Natural killer cell treated with Interleukin-12 subunit alpha and Interleukin-12 subunit beta and Interleukin-15 and Interleukin-18, amount 100 ng/mL, for 72 hours (primary cell): ENCODE data around the gene MACIR. TPM values are rescaled to one million over a fixed set of nuclear protein-coding genes. Genes with fewer than 3 reads are reported as not detected.
"Not testable (repeated sequence)": the region's sequence is repeated elsewhere in the genome, so short reads cannot be mapped to it uniquely, and the experiment has no call there.

ENCODE experiments used
- ATAC-seq, 2 donors: fragments of 150-1000 bp; cut with Tn5 transposase in 1 of 2; sonication (Bioruptor Pico), chemical (Tn5 transposase) in 1 of 2; 2 replicates each; pipeline ENCODE4 v1.10.0; 2021
- DNase-seq: peaks from one replicate; pipeline ENCODE4 v3.0.0; 2022; ENCODE audit warnings: low spot score
- H3K27ac Mint-ChIP-seq, 2 donors: 1 replicate in 1 of 2; 2 replicates in 1 of 2; pipeline ENCODE4 v1.8.0; 2022; ENCODE audit warnings: mixed read lengths in 2 of 2, mild to moderate bottlenecking in 1 of 2, moderate library complexity in 1 of 2
- H3K27me3 Mint-ChIP-seq, 2 donors: 1 replicate in 1 of 2; 2 replicates in 1 of 2; pipeline ENCODE4 v1.8.0; 2022; ENCODE audit warnings: mixed read lengths in 2 of 2
- H3K36me3 Mint-ChIP-seq: one replicate; pipeline ENCODE4 v1.8.0; 2022; ENCODE audit warnings: mixed read lengths
- H3K4me1 Mint-ChIP-seq, 2 donors: 1 replicate in 1 of 2; 2 replicates in 1 of 2; pipeline ENCODE4 v1.8.0; 2022; ENCODE audit warnings: low read depth in 2 of 2, mixed read lengths in 2 of 2, mild to moderate bottlenecking in 1 of 2
- H3K4me3 Mint-ChIP-seq: one replicate; pipeline ENCODE4 v1.8.0; 2022; ENCODE audit warnings: mixed read lengths
- H3K9me3 Mint-ChIP-seq: 2 replicates; pipeline ENCODE4 v1.8.0; 2022; ENCODE audit warnings: mixed read lengths
- total RNA-seq, 2 donors: library from RNA; stranded (reverse); gene quantifications; one replicate each; pipeline ENCODE4 v1.2.3, GENCODE V29; 2022

The MACIR gene, protein sequence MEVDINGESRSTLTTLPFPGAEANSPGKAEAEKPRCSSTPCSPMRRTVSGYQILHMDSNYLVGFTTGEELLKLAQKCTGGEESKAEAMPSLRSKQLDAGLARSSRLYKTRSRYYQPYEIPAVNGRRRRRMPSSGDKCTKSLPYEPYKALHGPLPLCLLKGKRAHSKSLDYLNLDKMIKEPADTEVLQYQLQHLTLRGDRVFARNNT
- total RNA-seq, result 1 to 10 TPM; 5.9 to 8.5 TPM

DNA sequence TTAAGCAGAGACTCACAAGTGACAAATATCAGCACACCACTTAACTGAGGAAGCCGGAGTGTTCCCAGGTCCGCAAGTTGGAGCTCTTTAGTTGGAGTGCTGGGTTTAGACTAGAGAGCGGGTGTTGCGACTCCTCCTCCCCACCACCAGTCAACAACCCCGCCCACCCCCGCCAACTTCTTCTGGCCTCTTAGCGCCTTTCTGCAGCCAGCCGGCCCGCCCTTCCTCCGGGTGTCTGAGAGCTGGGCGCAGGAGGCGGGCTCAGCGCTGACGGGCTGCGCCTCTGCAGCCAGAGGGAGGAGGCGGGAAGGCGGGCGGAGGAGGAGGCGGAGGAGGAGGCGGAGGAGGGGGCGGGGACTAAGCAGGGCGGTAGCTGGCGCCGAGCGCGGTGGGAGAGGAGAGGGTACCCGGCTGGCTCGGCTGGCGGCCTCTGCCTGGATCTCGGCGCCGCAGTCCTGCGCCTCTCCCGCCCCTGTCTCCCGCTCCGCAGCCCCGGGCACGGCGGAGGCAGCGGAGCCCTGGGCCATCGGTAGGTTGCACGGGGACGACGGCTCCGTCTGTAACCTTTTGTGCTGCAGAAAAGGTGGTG is at the start of gene MACIR:
Gene MACIR (plus strand): TSS at position 396 of the 589 bp plus-strand sequence. CDS start 17,157 bp downstream, outside the sequence.
- H3K4me3 Mint-ChIP-seq, result peak within 1 kb of the TSS; percentile 97
- peaks cover 0 to 6% of the 10 kb centered on the region in 2 donors for H3K27me3 Mint-ChIP-seq
- no peaks in the 10 kb centered on the region for H3K9me3 Mint-ChIP-seq
- ATAC-seq (peak; percentile 98), DNase-seq (peak; percentile 98)
- H3K4me1 Mint-ChIP-seq, result peaks cover 12 to 23% of the 10 kb centered on the region in 2 donors
- no peaks in the 10 kb centered on the region for H3K36me3 Mint-ChIP-seq
- H3K27ac Mint-ChIP-seq, result peak within 1 kb of the TSS in 1 of 2 donors; percentile 63

DNA sequence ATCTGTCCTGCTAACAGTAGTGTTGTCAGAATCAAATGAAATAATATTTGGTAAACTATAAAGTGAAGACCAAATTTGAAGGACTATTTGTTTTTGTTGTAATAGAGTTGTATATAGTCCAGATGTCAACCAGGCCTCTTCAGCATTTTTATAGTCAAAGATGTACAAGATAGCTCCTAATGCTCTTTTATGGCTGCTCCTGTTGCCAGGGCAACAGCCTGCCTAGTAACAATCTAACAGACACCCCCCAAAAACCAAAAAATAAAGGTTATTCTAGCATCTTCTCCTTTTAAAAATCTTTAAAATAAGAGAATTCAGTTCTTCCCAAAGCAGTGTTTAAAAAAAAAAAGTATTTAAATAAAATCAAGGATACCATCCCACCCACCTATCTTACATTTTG is 49.5 kb upstream of the MACIR start:
- no peaks in the 10 kb centered on the region for H3K27me3 Mint-ChIP-seq
- peaks cover 14 to 29% of the 10 kb centered on the region in 2 donors for H3K4me1 Mint-ChIP-seq
- peaks cover 17% of the 10 kb centered on the region for H3K36me3 Mint-ChIP-seq
- H3K27ac Mint-ChIP-seq, result peak overlapping the region in 1 of 2 donors; percentile 17
- H3K9me3 Mint-ChIP-seq, result no peaks in the 10 kb centered on the region
- H3K4me3 Mint-ChIP-seq, result no peak overlapping the region
- ATAC-seq (no peak), DNase-seq (no peak)

DNA sequence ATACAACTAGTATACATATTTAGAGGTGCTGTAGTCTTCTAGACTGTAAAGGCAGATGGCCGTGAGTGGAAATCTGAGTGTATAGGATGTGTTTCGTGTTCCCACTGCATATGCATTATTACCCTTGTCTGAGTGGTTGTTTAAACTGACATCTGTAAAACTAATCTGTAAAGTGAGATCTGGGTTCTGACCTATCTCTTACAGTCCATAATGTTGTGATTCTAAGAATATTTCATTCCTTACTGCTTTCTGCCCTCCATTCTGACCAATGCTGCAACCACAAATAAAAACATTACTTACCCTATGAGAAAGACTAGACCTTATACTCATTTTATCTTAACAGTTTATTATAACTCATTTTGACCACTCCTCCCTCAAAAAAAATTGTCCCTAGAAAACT is 47.6 kb upstream of the MACIR start:
- DNase-seq (no peak), ATAC-seq (peak in 1 of 2 donors; percentile 58)
- Mint-ChIP-seq H3K36me3 (peaks cover 7% of the 10 kb centered on the region), H3K9me3 (no peaks in the 10 kb centered on the region), H3K27ac (peak overlapping the region; percentile 61 to 75), H3K4me3 (no peak overlapping the region), H3K4me1 (peaks cover 14 to 30% of the 10 kb centered on the region in 2 donors), H3K27me3 (no peaks in the 10 kb centered on the region)

DNA sequence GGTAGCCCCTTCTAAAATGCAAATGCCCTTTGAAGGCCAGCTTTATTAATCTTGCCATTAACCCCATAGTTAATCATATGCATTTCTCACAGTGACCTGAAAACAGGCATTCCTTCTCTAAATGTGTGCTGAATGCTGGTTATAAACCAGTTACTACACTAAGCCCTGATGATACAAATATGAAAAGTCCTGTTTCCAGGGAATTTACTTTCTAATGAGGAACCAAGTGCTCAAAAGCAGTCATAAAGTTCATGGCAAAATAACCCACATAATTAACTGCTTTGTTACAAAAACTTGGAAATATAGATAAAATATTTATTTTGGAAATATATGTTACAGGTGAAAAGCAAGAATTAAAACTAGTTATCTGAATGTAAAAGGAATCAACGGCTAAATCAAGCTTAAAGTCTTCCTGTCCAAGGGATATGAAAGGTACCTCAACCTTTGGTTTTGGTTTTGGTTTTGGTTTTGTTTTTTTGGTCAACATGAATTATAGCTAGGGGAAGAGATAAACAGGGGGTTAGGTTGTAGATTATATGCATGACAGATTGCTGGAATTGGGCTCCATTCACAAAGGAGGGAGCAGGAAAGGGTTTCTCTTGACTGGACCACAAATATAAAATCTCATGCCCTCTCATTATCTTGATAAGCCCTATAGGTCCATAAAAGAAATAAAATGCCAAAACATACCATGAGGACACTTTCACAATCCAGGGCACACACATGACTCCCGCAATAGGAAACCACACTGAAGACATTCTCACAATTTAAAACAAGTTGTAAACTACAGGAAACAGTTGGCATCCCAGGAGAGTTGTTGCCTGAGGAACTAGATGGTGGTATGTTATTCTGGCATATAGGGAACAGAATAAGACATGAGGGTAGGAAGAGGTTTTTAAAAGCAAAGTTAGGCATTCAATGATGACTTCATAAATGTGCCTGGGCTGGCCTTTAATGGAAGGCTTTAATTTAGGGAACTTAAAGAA is 46.7 kb upstream of the MACIR start:
- Mint-ChIP-seq H3K36me3 (no peaks in the 10 kb centered on the region), H3K27me3 (no peaks in the 10 kb centered on the region), H3K4me1 (peaks cover 18 to 34% of the 10 kb centered on the region in 2 donors), H3K4me3 (peak overlapping the region; percentile 70), H3K27ac (peak overlapping the region; percentile 61 to 75), H3K9me3 (no peaks in the 10 kb centered on the region)
- DNase-seq (no peak), ATAC-seq (peak; percentile 75 to 82)

DNA sequence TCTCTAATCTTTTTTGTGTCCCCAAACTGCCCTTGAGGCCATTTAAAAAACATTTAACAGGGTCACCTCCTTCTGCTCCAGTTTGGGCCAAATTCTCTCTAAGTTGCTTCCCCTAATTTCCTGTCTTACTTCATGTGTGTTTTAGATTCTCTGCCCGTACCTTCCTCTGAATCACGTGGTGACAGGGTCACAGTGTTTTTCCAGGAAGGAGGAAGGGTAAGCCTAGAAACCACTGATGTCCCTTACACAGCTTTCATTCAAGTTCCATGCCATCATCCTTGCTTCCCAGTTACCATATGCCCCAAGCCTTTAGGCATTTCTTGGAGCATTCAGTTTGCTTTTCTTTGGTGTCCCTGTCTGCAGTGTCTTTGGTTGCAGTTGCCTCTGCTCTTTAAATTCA is 42.4 kb upstream of the MACIR start:
- no peaks in the 10 kb centered on the region for H3K27me3 Mint-ChIP-seq
- H3K4me3 Mint-ChIP-seq, result no peak overlapping the region

DNA sequence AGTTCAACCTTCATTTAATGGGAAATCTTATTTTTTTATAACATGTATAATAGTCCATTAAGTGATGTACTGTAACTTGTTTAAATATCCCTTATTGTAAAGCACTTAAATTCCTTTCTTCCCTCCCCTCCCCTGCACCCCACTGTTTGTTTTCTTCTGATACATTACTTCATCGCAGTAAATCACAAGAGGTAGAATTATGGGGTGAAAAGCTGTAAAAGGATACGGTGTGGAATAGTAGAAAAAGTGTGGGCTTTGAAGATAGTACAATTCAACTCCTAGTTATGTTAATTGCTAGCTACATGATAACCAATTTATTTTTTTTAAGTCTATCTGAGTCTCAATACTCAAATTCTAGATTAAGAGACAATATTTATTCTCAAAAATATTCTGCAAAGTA is 41.9 kb upstream of the MACIR start:
- H3K36me3 Mint-ChIP-seq, result no peaks in the 10 kb centered on the region
- H3K4me3 Mint-ChIP-seq, result no peak overlapping the region
- H3K9me3 Mint-ChIP-seq, result no peaks in the 10 kb centered on the region
- no peaks in the 10 kb centered on the region for H3K27me3 Mint-ChIP-seq
- ATAC-seq, result no peak
- H3K27ac Mint-ChIP-seq, result no peak overlapping the region
- H3K4me1 Mint-ChIP-seq, result peaks cover 11 to 13% of the 10 kb centered on the region in 2 donors
- DNase-seq, result no peak

More for the DNA sequence above, 42.4 kb upstream of the MACIR start:
- DNase-seq (no peak), ATAC-seq (no peak)
- Mint-ChIP-seq H3K9me3 (no peaks in the 10 kb centered on the region), H3K36me3 (no peaks in the 10 kb centered on the region), H3K27ac (peak overlapping the region in 1 of 2 donors; percentile 69), H3K4me1 (peaks cover 14 to 18% of the 10 kb centered on the region in 2 donors)

DNA sequence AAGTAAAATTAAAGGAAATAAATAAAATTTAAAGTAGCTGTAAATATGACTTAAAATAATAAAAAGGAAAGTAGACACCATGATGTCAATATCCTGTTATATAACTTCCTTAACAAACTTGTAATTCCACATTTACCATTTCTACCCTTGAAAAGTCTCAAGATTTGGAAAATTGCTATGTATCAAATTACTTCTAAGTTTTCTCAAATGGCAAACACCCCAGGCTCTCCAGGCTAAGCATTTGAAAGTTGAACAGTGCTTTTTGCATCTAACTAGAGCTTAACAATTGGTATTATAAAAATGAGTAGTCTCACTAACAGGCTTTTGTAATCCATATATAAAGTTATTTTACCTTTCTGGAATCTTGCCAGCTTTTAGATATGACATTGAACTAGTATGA is 41.5 kb upstream of the MACIR start:
- no peak overlapping the region for H3K4me3 Mint-ChIP-seq
- peaks cover 7 to 8% of the 10 kb centered on the region in 2 donors for H3K4me1 Mint-ChIP-seq
- H3K36me3 Mint-ChIP-seq, result no peaks in the 10 kb centered on the region
- no peak overlapping the region for H3K27ac Mint-ChIP-seq
- H3K27me3 Mint-ChIP-seq, result no peaks in the 10 kb centered on the region
- DNase-seq (no peak), ATAC-seq (no peak)
- H3K9me3 Mint-ChIP-seq, result no peaks in the 10 kb centered on the region

DNA sequence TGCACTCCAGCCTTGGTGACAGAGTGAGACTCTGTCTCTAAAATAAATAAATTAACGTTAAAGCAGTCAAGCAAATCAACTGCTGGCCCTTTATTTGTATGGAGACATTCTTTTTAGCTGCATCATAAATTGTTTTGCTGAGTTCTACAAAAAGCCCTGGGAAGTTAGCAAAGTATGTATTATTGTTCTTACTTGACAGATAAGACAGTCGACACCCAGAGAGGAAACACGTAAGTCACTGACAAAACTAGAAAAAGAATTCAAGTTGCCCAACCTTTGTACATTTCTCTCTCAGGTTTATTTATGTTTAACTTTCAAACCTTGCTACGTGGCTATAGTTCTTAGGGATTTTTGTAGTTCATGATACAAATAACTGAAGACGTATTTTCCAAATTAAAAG is 40.4 kb upstream of the MACIR start:
- no peak overlapping the region for H3K4me3 Mint-ChIP-seq
- no peak for ATAC-seq

DNA sequence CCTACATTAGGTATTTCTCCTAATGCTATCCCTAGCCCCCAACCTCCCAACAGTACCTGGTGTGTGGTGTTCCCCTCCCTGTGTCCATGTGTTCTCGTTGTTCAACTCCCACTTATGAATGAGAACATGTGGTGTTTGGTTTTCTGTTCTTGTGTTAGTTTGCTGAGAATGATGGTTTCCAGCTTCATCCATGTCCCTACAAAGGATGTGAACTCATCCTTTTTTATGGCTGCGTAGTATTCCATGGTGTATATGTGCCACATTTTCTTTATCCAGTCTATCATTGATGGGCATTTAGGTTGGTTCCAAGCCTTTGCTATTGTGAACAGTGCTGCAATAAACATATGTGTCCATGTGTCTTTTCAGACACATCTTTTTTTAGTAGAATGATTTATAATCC is 39.5 kb upstream of the MACIR start:
- H3K27me3 Mint-ChIP-seq, ATAC-seq, H3K4me1 Mint-ChIP-seq, H3K9me3 Mint-ChIP-seq, H3K27ac Mint-ChIP-seq, H3K36me3 Mint-ChIP-seq, DNase-seq, H3K4me3 Mint-ChIP-seq: not testable (repeated sequence)

More for the DNA sequence above, 40.4 kb upstream of the MACIR start:
- Mint-ChIP-seq H3K4me1 (peaks cover 5% of the 10 kb centered on the region in 2 donors), H3K27ac (no peak overlapping the region), H3K27me3 (no peaks in the 10 kb centered on the region), H3K9me3 (no peaks in the 10 kb centered on the region), H3K36me3 (no peaks in the 10 kb centered on the region)
- DNase-seq, result no peak

DNA sequence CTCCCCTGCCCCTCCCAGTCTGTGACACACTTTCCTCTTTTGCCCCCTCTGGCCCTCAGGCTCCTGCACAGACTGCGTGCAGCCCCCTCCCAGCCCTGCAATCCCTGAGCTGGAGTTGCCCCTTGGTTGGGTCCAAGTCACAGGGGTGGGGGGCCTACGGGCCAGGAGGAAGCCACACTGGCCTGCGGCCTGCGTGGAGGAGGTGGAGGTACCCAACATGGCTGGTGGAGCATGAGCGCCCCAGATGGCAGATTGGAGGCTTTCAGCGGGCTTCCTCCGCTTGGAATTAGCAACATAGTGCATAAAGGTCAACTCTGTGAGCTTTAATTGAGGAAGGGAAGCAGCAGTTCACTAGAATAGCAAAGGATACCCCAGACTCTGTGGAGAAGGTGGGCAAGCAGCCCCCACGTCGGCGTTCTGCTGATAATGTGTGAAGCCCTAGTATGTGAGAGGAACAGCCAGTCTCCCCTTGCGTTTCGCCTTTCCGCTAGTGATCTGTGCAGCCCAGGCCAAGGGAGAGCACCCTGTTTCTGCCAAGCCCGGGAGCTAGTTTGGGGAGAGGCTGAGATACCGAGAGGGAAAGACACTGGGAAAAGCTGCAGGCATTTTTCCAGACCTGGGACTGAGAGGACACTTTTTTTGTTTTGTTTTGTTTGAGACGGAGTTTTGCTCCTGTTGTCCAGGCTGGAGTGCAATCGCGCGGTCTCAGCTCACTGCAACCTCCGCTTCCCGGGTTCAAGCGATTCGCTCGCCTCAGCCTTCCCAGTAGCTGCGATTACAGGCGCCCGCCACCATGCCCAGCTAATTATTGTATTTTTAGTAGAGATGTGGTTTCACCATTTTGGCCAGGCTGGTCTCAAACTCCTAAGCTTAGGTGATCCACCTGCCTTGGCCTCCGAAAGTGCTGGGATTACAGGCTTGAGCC is 35.3 kb upstream of the MACIR start:
- Mint-ChIP-seq H3K27ac (no peak overlapping the region), H3K4me3 (no peak overlapping the region), H3K36me3 (no peaks in the 10 kb centered on the region), H3K4me1 (peaks cover 0 to 5% of the 10 kb centered on the region in 2 donors), H3K9me3 (no peaks in the 10 kb centered on the region), H3K27me3 (peaks cover 16 to 34% of the 10 kb centered on the region in 2 donors)
- DNase-seq (no peak), ATAC-seq (no peak)

DNA sequence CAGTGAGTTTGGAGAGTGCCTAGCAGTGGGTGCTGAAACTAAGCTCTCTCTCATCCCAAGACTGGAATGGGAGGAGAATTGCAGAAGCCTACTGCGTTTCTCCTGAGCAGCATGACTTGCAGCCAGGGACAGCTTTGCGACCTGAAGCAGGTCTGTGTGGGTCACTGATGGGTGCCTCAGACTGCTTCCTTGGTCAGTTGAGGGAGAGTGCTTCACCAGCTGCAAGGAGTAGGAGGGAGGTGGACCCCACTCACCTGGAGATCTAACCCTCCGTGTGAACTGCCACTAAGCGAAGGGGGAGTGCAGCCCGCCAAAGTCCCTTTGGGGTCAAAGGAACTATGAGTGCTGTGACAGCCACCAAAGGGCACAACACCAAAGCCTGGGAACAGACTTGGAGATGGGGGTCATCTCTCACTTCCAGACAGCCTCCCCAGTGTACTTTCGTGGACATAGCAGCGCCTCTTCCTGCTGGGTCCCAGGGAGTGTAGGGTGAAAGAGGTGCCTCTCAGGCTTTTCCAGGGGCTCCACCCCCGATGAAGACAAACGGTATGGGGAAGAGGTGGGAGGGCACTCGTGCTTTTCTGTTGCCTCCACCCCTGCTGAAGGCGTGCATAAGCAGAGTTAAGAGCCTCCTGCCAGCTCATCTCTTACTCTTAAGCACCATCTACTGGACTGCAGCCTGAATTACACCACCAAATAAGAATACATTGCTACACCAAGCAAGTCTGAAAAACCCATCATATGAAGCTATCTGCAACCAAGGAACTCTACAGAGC is 34.3 kb upstream of the MACIR start:
- Mint-ChIP-seq H3K27me3 (peaks cover 25 to 44% of the 10 kb centered on the region in 2 donors), H3K36me3 (no peaks in the 10 kb centered on the region), H3K4me3 (no peak overlapping the region), H3K27ac (no peak overlapping the region), H3K4me1 (peaks cover 0 to 7% of the 10 kb centered on the region in 2 donors), H3K9me3 (no peaks in the 10 kb centered on the region)
- ATAC-seq (peak; percentile 83 to 84), DNase-seq (peak; percentile 67)

DNA sequence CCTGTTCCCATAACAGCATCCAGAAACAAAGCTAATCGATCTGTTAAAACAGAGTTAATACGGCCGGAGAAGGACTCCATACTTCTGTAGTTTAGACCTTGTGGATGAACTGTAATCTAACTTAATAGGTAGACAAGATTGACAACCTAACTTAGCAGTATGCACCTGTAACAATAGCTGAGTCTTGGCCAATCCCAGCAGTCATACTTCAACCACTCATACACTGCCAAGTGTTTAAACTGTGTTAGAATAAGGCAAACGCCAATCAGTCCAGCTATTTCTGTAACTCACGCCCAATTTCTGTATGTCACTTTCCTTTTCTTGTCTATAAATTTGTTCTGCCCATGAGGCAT is 33.7 kb upstream of the MACIR start:
- H3K9me3 Mint-ChIP-seq, result no peaks in the 10 kb centered on the region
- H3K36me3 Mint-ChIP-seq, result no peaks in the 10 kb centered on the region
- H3K27ac Mint-ChIP-seq, result no peak overlapping the region
- H3K4me3 Mint-ChIP-seq, result no peak overlapping the region
- ATAC-seq (no peak), DNase-seq (no peak)
- H3K4me1 Mint-ChIP-seq, result peaks cover 0 to 7% of the 10 kb centered on the region in 2 donors
- peaks cover 25 to 45% of the 10 kb centered on the region in 2 donors for H3K27me3 Mint-ChIP-seq
